HG02678 (cell line): ENCODE measurements around the gene RASL11B.

ENCODE experiments used
- ATAC-seq: cut with Tn5 transposase; IDR thresholded peaks from one replicate; pipeline ENCODE4 v1.9.1; 2021; ENCODE audit warnings: mild to moderate bottlenecking, moderate library complexity; ENCODE audit not compliant: unreplicated experiment

Gene RASL11B

GRCh38 chr4:52842792-52843191 lies 19.3 kb upstream of the RASL11B start:
- no peak for ATAC-seq

DNA sequence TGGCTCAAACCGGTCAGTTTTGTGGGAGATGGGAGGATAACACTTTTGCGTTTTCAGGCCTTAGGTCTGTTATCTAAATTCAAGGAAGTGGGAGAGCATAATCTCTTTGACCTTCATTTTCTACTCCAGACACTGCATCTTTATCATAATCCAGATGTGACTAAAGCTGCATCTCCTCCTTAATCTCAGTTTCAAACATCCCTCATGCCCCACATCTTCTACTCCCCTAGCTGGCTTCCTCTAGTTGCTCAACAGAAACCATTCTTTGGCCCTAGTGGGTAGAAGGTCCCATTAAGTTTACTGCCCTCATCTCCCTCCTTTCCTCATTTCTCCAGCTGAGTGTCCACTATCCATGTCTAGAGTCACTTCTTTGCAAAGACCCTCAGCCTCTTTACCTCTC lies 18.8 kb upstream of the RASL11B start:
- no peak for ATAC-seq

DNA sequence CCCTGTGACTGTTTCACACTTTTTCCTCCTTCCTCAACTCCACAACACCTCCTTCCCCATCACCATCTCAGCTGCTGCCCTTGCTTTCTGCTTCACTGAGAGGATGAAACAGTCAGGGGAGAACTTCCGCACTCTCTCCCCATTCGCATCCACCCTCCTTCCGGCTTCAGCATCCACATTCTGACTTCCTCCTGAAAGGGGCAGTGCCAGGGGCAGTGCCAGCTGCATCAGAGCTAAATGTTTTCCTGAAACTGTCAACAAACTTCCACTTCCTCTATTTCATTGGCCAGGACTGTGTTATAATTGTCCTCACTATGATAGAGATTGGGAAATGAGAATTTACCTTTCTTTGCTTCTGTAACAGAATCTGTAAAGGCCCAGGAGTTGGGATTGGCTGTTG lies 18.2 kb upstream of the RASL11B start:
- ATAC-seq: no peak

GRCh38 chr4:52844596-52844995 lies 17.5 kb upstream of the RASL11B start:
- ATAC-seq: no peak

- ATAC-seq: no peak
Observed at GRCh38 chr4:52846502-52846901, 15.6 kb upstream of the RASL11B start.

DNA sequence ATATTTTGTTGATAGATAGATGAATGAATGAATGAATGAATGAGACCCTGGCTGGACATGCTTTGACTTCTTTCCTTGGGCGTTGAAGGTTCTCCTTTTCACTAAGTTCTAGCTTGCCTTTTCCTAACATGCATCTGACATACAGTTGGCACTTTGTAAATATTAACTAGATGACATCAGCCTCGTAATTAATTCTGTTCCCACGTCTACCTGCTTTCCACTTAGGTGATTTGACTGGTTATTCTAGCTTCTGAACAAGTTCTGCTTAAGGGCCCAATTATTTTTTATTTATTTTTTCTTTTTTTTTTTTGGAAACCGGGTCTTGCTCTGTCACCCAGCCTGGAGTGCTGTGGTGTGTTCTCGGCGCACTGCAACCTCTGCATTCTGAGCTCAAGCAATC lies 13.9 kb upstream of the RASL11B start:
- no peak for ATAC-seq

- ATAC-seq: no peak
Observed at GRCh38 chr4:52850406-52851124, 11.6 kb upstream of the RASL11B start.

- no peak for ATAC-seq
Observed at GRCh38 chr4:52852041-52852440, 10.1 kb upstream of the RASL11B start.

DNA sequence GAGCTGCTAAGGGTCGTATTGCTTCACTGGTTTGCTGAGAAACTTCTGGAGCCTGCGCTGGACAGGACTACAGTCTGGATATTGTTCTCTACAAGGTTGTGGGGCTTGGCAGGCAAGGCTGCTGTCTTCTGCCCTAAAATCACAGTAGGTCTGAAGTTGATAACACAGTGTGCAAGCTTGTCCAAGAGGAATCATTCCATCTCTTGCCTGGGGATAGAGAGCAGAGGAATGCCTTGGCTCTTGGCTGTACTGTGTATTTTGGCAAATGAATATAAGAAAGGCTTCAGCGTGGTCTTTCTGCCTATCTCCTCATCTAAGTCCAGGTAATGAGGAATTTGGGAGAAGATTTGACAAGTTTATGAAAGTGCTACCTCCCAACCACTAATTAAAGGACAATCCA lies 9.4 kb upstream of the RASL11B start:
- no peak for ATAC-seq

DNA sequence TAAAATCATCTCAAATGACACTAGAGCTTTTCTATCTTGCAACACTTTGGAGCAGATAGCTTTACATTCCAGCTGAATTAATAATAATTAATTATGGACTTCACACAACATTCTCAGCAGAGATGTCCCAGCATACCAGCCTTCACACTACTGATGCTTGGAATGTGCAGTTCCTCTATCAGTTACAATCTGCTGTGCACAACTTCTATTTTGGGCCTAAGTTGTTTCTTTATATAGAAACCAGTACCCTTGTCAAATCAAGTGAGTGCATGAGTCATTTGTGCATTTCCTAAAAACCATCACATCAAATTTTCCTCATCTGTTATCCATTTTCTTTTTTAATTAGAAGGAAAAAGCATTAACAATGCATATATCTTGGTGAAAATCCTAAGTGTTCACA lies 8.8 kb upstream of the RASL11B start:
- ATAC-seq: no peak

DNA sequence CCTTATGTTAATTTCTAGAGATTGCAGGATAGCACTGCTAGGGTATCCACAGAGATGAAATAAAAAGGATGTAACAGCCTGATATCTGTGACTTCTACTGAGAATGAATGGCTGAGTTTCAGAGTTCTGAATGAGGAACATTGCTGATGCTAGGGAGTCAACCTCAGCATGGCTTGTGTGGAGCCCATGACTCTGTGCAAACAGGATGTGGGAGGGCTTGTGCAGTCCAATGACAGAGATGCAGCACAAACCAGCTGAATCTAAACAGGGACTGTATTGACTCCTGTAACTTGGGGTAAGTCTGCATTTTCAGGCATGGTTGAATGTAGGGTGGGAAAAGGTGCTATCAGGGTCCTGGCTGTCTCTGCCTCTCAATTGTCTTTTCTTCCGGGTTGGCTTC lies 5.3 kb upstream of the RASL11B start:
- ATAC-seq: no peak

DNA sequence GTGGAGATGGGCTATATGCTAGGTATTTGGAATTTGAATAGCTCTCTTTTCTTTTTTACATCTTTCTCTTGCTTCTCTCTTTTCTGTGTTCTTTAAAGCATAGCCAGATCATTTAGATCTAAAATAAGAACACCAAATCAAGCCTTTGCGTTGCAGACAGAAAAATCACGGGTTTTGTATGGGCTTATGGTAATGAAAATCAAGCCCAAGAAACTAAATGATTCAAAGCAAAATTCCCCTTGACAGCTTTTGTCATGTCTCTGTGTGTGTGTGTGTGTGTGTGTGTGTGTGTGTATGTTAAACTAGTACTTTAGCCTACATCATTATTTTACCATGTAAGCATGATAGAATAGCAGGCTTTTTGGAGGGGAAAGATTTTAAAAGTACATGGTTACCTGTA lies 1.8 kb upstream of the RASL11B start:
- ATAC-seq: no peak

DNA sequence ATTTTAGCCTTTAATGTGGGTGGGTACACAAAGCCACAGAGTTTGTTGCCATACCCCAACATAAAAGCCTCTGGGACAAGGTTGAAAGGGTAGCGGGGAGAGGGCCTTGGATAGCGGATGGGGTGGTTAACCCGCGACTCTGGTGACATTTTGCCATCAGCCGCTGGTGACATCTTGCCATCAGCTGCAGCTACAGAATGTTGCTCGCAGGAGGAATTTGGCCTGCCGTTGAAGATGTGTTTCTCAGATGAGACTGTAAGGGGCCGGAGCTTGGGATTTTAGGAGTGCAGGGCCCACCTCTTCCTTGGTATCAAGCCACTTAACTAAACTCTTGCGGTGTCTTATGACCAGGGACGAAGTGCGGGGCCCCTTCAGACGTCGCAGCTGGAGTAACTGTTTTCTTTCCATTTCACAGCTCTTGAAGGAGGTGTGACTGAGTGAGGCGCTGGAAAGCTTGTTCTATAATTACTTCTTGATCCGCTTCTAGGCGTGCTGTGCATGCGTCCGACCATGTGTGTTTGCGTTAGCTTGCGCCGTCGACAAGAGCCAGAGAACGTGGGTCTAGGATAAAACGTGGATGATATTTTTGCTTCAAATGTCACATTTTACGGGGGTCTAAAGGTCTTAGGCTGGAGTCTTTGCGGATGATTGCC lies 820 bp upstream of the RASL11B start:
- ATAC-seq: no peak

- ATAC-seq: no peak
Observed at GRCh38 chr4:52862639-52863161, 583 bp downstream of the RASL11B start.

DNA sequence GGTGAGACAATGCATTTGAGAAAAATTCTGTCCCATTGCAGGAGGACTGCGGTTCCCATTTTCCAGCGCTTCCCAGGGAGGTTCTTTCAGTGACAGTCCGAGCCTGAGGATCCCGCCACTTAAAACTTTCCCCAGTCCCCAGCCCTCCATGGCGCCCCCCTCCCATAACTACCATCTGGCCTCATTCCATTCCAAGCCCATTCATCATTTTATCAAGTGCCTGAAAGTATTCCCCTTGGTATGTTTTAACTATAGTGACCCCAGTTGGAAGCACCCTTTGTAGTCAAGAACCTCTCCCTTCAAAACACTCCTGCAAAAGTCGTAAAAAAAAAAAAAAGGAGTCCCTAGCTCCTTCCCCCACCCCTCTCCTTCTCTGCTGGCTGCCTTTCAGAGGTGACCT lies 1.2 kb downstream of the RASL11B start:
- no peak for ATAC-seq

DNA sequence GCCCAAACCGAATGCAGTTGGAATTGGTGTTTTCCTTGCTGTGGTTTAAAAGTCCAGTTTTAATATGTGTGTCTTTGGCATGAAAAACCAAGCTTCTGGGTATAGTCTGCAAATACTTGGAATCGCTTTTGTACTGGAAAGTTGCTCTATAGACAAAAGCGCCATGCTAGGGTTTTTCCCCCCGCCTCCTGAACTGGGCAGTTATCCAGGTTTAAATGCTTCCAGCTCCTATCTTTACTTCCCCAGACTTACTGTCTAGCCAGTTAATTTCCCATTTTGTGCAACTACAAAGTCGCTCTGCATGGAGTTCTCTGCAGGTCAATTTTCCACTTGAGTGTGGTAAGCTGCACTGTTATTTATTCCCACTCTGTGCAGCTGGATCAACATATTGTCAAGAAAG lies 2.7 kb downstream of the RASL11B start:
- ATAC-seq: no peak

DNA sequence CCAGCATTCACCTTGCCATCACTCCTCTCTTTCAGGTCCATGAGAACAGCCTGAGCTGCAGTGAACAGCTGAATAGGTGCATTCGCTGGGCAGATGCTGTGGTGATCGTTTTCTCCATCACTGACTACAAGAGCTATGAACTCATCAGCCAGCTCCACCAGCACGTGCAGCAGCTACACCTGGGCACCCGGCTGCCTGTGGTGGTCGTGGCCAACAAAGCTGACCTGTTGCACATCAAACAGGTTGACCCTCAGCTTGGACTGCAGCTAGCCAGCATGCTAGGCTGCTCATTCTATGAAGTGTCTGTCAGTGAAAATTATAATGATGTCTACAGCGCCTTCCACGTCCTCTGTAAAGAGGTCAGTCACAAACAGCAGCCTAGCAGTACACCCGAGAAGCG lies 3.2 kb downstream of the RASL11B start:
- no peak for ATAC-seq

DNA sequence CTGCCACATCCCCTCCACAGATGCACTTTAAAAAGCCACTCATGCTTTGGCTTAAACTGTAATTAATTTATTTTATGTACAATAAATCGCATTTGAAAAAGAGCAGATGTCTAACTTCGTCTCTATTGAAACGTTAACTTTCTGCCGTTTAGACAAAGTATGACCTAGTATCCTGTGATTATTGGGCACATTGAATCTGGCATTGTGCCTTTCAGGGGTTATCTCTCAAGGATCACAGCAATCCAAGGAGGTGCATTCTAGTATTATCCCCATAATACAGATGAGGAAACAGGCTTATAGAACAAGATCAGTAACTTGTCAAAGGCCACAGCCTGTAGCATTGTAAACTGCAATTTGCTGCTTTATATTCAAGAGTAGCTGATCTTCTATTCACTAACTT lies 4.6 kb downstream of the RASL11B start:
- no peak for ATAC-seq

- ATAC-seq: no peak
Observed at GRCh38 chr4:52867163-52867562, 5.0 kb downstream of the RASL11B start.

DNA sequence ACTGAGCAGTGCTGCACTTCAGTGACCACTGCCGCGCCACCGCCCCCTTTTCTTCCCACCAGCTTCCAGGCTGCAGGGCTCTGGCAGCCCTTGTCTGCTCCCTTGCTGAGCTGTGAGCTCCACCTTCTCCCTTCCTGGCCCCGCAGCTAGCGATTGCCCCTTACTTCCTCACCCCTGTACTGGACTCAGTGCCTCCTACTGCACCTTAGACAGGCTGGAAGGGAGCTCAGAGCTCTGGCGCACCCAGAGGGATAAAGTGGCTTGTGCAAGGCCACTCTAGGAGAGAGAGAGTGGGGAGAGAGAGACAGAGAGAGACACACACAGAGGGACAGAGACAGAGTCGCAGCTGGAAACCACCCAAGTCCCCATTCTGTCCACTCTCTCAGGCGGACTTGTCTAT lies 6.0 kb downstream of the RASL11B start:
- no peak for ATAC-seq

GRCh38 chr4:52869196-52869595 lies 7.1 kb downstream of the RASL11B start:
- ATAC-seq: no peak

DNA sequence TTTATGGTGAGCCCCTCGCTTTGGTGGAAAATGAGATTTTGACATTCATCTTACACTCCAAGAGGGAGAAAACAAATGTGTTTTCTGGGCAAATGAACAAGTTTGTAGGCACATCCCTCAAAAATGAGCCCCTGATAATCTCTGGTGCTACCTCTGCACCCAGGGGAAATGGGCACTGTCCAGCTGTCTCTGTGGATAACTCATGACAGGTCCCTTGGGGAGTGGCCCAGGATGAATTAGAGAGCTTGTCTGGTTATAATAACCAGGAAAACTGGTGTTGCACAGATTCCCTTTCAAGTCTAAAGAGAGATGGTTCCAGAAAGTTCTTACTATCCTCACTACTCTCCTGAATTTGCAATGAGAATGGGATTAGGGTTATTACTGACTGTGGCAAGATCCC lies 7.5 kb downstream of the RASL11B start:
- no peak for ATAC-seq

- no peak for ATAC-seq
Observed at GRCh38 chr4:52870225-52870624, 8.1 kb downstream of the RASL11B start.
